ENCODE results near the gene MORC2. TPM values are rescaled to one million over a fixed set of nuclear protein-coding genes. Genes with fewer than 3 reads are reported as not detected.
A peak's percentile ranks its signal among the peaks of the same experiment; 100 is the strongest.

The MORC2 gene
- total and polyA plus RNA-seq, 2 donors (not counting 1 experiment from before 2014, with no cell fraction given), result 10.1 to 23.1 TPM

GRCh38 chr22:30969532-30970355, 1.2 kb upstream of the MORC2 start:
- peak overlapping the region; percentile 52 to 90 (median 72) for H3K4me3 ChIP-seq (replicated peaks in 1 of 4; ENCODE audit: control extremely low read depth in 1 of 4, insufficient read depth in 1 of 4, low read depth in 3 of 4, low read length in 4 of 4)
- TF ChIP-seq EZH2 (IDR thresholded peaks at IDR 0.05; ENCODE audit: low read length, missing control alignments), result no peak
- TF ChIP-seq CTCF (conservative IDR thresholded peaks at IDR 0.05 in 1 of 2, IDR thresholded peaks at IDR 0.05 in 1 of 2; ENCODE audit: low read depth in 1 of 2, low read length in 2 of 2), result peak in 1 of 2 donors; percentile 20
- H3K27me3 ChIP-seq (ENCODE audit: control insufficient read depth, insufficient read depth, low read length), result no peaks in the 10 kb centered on the region
- peak; percentile 50 to 54 for DNase-seq (ENCODE audit: low read depth in 2 of 2)
- no peaks in the 10 kb centered on the region for H4K20me1 ChIP-seq (ENCODE audit: control insufficient read depth, extremely low read depth, insufficient read depth, low read length)
- H3K36me3 ChIP-seq (ENCODE audit: control insufficient read depth, insufficient read depth, low read length), result peaks cover 11% of the 10 kb centered on the region
- H3K27ac ChIP-seq (ENCODE audit: insufficient read depth, low read length), result peak overlapping the region; percentile 83
- H3K9ac ChIP-seq (ENCODE audit: insufficient read depth, low read length), result peak overlapping the region; percentile 97
- no peaks in the 10 kb centered on the region for H3K9me3 ChIP-seq (ENCODE audit: control insufficient read depth, insufficient read depth, low read depth, low read length)
- H3K4me1 ChIP-seq (ENCODE audit: control insufficient read depth, extremely low read depth, insufficient read depth, low read length), result peaks cover 4% of the 10 kb centered on the region
- H3K4me2 ChIP-seq (ENCODE audit: extremely low read depth, insufficient read depth, low read length), result peak overlapping the region; percentile 79
- H3K79me2 ChIP-seq (ENCODE audit: control insufficient read depth, insufficient read depth, low read length), result peaks cover 74% of the 10 kb centered on the region
- H2AFZ ChIP-seq (ENCODE audit: low read length), result no peak overlapping the region

- no peak for TF ChIP-seq CTCF (conservative IDR thresholded peaks at IDR 0.05 in 1 of 2, IDR thresholded peaks at IDR 0.05 in 1 of 2; ENCODE audit: low read depth in 1 of 2, low read length in 2 of 2)
- TF ChIP-seq EZH2 (IDR thresholded peaks at IDR 0.05; ENCODE audit: low read length, missing control alignments), result no peak
- H4K20me1 ChIP-seq (ENCODE audit: control insufficient read depth, extremely low read depth, insufficient read depth, low read length), result no peaks in the 10 kb centered on the region
Measured at GRCh38 chr22:30968924-30969531, 454 bp upstream of the MORC2 start, which contains the start of gene TUG1. Gene TUG1 (plus strand): TSS chr22:30969265.

DNA sequence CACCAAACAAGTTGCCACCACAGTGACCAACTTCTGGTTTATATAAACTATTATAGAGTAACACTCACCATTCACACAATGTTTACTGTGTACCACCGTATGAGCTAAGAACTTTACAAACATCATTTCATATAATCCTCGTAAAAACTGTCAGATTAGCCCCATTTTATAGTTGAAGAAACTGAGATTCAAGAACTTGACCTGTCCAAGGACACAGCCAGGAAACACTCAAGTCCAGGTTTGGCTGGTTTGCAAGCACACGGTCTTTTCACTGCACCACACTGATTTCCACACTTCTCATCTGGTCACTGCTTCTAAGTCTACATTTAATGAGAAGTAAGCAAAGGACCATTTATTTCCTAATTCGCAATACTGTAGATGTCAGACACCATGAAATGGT, 3.7 kb downstream of the MORC2 start:
- H3K4me2 ChIP-seq (ENCODE audit: extremely low read depth, insufficient read depth, low read length), result no peak overlapping the region

More at GRCh38 chr22:30968924-30969531, 454 bp upstream of the MORC2 start, which contains the start of gene TUG1:
- Histone ChIP-seq H3K4me2 (ENCODE audit: extremely low read depth, insufficient read depth, low read length) (peak within 1 kb of the TSS; percentile 79), H3K27me3 (ENCODE audit: control insufficient read depth, insufficient read depth, low read length) (no peaks in the 10 kb centered on the region), H3K4me1 (ENCODE audit: control insufficient read depth, extremely low read depth, insufficient read depth, low read length) (peaks cover 4% of the 10 kb centered on the region), H2AFZ (ENCODE audit: low read length) (peak within 1 kb of the TSS; percentile 77), H3K9me3 (ENCODE audit: control insufficient read depth, insufficient read depth, low read depth, low read length) (no peaks in the 10 kb centered on the region), H3K36me3 (ENCODE audit: control insufficient read depth, insufficient read depth, low read length) (peaks cover 11% of the 10 kb centered on the region), H3K9ac (ENCODE audit: insufficient read depth, low read length) (peak within 1 kb of the TSS; percentile 97), H3K79me2 (ENCODE audit: control insufficient read depth, insufficient read depth, low read length) (peaks cover 68% of the 10 kb centered on the region), H3K27ac (ENCODE audit: insufficient read depth, low read length) (peak within 1 kb of the TSS; percentile 83), H3K4me3 (replicated peaks in 1 of 4; ENCODE audit: control extremely low read depth in 1 of 4, insufficient read depth in 1 of 4, low read depth in 3 of 4, low read length in 4 of 4) (peak within 1 kb of the TSS; percentile 52 to 90 (median 72))
- DNase-seq (ENCODE audit: low read depth in 2 of 2), result peak; percentile 98 to 99

More for the DNA sequence above, 3.7 kb downstream of the MORC2 start:
- H3K4me1 ChIP-seq (ENCODE audit: control insufficient read depth, extremely low read depth, insufficient read depth, low read length), result peaks cover 2% of the 10 kb centered on the region
- TF ChIP-seq EZH2 (IDR thresholded peaks at IDR 0.05; ENCODE audit: low read length, missing control alignments), result no peak
- TF ChIP-seq CTCF (conservative IDR thresholded peaks at IDR 0.05 in 1 of 2, IDR thresholded peaks at IDR 0.05 in 1 of 2; ENCODE audit: low read depth in 1 of 2, low read length in 2 of 2), result no peak
- H3K9ac ChIP-seq (ENCODE audit: insufficient read depth, low read length), result no peak overlapping the region
- H4K20me1 ChIP-seq (ENCODE audit: control insufficient read depth, extremely low read depth, insufficient read depth, low read length), result no peaks in the 10 kb centered on the region
- H3K27ac ChIP-seq (ENCODE audit: insufficient read depth, low read length), result no peak overlapping the region
- H3K79me2 ChIP-seq (ENCODE audit: control insufficient read depth, insufficient read depth, low read length), result peaks cover 36% of the 10 kb centered on the region
- no peak overlapping the region for H2AFZ ChIP-seq (ENCODE audit: low read length)
- H3K9me3 ChIP-seq (ENCODE audit: control insufficient read depth, insufficient read depth, low read depth, low read length), result no peaks in the 10 kb centered on the region
- H3K4me3 ChIP-seq (replicated peaks in 1 of 4; ENCODE audit: control extremely low read depth in 1 of 4, insufficient read depth in 1 of 4, low read depth in 3 of 4, low read length in 4 of 4), result no peak overlapping the region
- DNase-seq (ENCODE audit: low read depth in 2 of 2), result no peak
- no peaks in the 10 kb centered on the region for H3K27me3 ChIP-seq (ENCODE audit: control insufficient read depth, insufficient read depth, low read length)
- peaks cover 2% of the 10 kb centered on the region for H3K36me3 ChIP-seq (ENCODE audit: control insufficient read depth, insufficient read depth, low read length)
